ENCODE measurements around the gene ZNHIT1. TPM values are rescaled to one million over a fixed set of nuclear protein-coding genes. Genes with fewer than 3 reads are reported as not detected.

Gene ZNHIT1
- total and polyA plus RNA-seq, 2 donors (not counting 3 experiments of a cell fraction or from before 2014, with no cell fraction given), result 74.1 to 89.9 TPM

- Histone ChIP-seq H3K4me3 (replicated peaks in 1 of 3; ENCODE audit: insufficient read depth in 1 of 3, low read depth in 1 of 3, low read length in 3 of 3) (no peak overlapping the region), H3K4me1 (ENCODE audit: control insufficient read depth, extremely low read depth, insufficient read depth, low read length) (no peaks in the 10 kb centered on the region), H2AFZ (ENCODE audit: low read depth, low read length) (no peak overlapping the region), H3K27ac (ENCODE audit: insufficient read depth, low read depth, low read length) (no peak overlapping the region), H3K79me2 (ENCODE audit: control insufficient read depth, insufficient read depth, low read length) (no peaks in the 10 kb centered on the region), H3K27me3 (ENCODE audit: control insufficient read depth in 2 of 2, insufficient read depth in 2 of 2, low read length in 2 of 2) (peaks cover 0 to 2% of the 10 kb centered on the region in 2 experiments), H4K20me1 (replicated peaks; ENCODE audit: control insufficient read depth, extremely low read depth, insufficient read depth, low read length) (no peaks in the 10 kb centered on the region), H3K9me3 (replicated peaks; ENCODE audit: control insufficient read depth, insufficient read depth, low read length) (no peaks in the 10 kb centered on the region), H3K9me1 (replicated peaks; ENCODE audit: control insufficient read depth, extremely low read depth, insufficient read depth, low read length) (no peaks in the 10 kb centered on the region), H3K36me3 (ENCODE audit: control insufficient read depth in 2 of 2, extremely low read depth in 1 of 2, insufficient read depth in 2 of 2, low read length in 2 of 2) (no peaks in the 10 kb centered on the region), H3K4me2 (ENCODE audit: insufficient read depth, low read length) (no peak overlapping the region), H3K9ac (replicated peaks; ENCODE audit: extremely low read depth, insufficient read depth, low read length) (no peak overlapping the region)
- ChIA-PET POLR2A (interaction anchor here (0.7 kb wide), 1 partner anchor 109 kb away, joined by 5 read pairs; no protein-coding TSS in a partner anchor), CTCF (interaction anchor here (1.2 kb wide), 1 partner anchor 48 kb away, joined by 3 read pairs; no protein-coding TSS in a partner anchor)
- dilution Hi-C loops (cut with MboI; ENCODE audit: extremely low pct_ligation_motif_present, low sequenced_read_pairs) (no loop called here), intact Hi-C loops (cut with micrococcal nuclease) (no loop called here)
- no TSS peak for BruUV-seq (replicated peaks)
- TF ChIP-seq POLR2AphosphoS5 (IDR thresholded peaks at IDR 0.05; ENCODE audit: insufficient read depth, low read depth, low read length) (no peak), FOS (IDR thresholded peaks at IDR 0.05; ENCODE audit: borderline replicate concordance, insufficient read depth, low read length) (no peak), CTCF (IDR thresholded peaks at IDR 0.05; ENCODE audit: extremely low read depth in 1 of 2, insufficient read depth in 1 of 2, low read depth in 1 of 2, low read length in 2 of 2) (no peak), MYC (IDR thresholded peaks at IDR 0.05; ENCODE audit: low read depth, low read length) (no peak), EZH2 (IDR thresholded peaks at IDR 0.05; ENCODE audit: borderline replicate concordance, low read depth, low read length, severe bottlenecking) (no peak), MAX (IDR thresholded peaks at IDR 0.05; ENCODE audit: insufficient read depth, insufficient read length) (no peak), JUN (IDR thresholded peaks at IDR 0.05; ENCODE audit: borderline replicate concordance, insufficient read depth, insufficient read length, low read depth) (no peak), GATA2 (IDR thresholded peaks at IDR 0.05; ENCODE audit: insufficient read depth, insufficient read length, low read depth, low read length) (no peak), POLR2A (IDR thresholded peaks at IDR 0.05; ENCODE audit: low read depth, low read length) (no peak)
- DNase-seq (ENCODE audit: low read depth, low spot score), result no peak
- no peak for FAIRE-seq
Measured at GRCh38 chr7:101186194-101186593, 31.8 kb upstream of the ZNHIT1 start.
